ENCODE measurements around the gene FBLIM1. TPM values are rescaled to one million over a fixed set of nuclear protein-coding genes. Genes with fewer than 3 reads are reported as not detected.

The FBLIM1 gene
- 10 to 100 TPM; 41.7 to 55.0 (median 41.8) TPM for polyA plus RNA-seq (ENCODE audit: insufficient read length in 3 of 3)

- no peak for DNase-seq (ENCODE audit: low read depth in 3 of 3, low spot score in 2 of 3)
These were observed at the start of gene FBLIM1 for GRCh38 chr1:15758343-15758931. Gene FBLIM1 (plus strand): TSS chr1:15758795. CDS start chr1:15764984, 6,189 bp downstream.

- no peak for DNase-seq (ENCODE audit: low read depth in 3 of 3, low spot score in 2 of 3)
These were observed 49.4 kb upstream of the FBLIM1 start for GRCh38 chr1:15709226-15709625.

- no peak for DNase-seq (ENCODE audit: low read depth in 3 of 3, low spot score in 2 of 3)
These were observed 46.4 kb upstream of the FBLIM1 start for GRCh38 chr1:15712168-15712567.

- no peak for DNase-seq (ENCODE audit: low read depth in 3 of 3, low spot score in 2 of 3)
These were observed 44.0 kb upstream of the FBLIM1 start for GRCh38 chr1:15714406-15715136.

GRCh38 chr1:15717418-15718125, 41.0 kb upstream of the FBLIM1 start:
- DNase-seq (ENCODE audit: low read depth in 3 of 3, low spot score in 2 of 3): no peak

- DNase-seq (ENCODE audit: low read depth in 3 of 3, low spot score in 2 of 3): no peak
These were observed 40.4 kb upstream of the FBLIM1 start for GRCh38 chr1:15718199-15718601.

GRCh38 chr1:15719381-15720120, 39.0 kb upstream of the FBLIM1 start:
- no peak for DNase-seq (ENCODE audit: low read depth in 3 of 3, low spot score in 2 of 3)

- no peak for DNase-seq (ENCODE audit: low read depth in 3 of 3, low spot score in 2 of 3)
These were observed 37.7 kb upstream of the FBLIM1 start for GRCh38 chr1:15720861-15721260.

- DNase-seq (ENCODE audit: low read depth in 3 of 3, low spot score in 2 of 3): no peak
These were observed 36.2 kb upstream of the FBLIM1 start for GRCh38 chr1:15722411-15722810.

GRCh38 chr1:15722836-15723532, 35.6 kb upstream of the FBLIM1 start:
- no peak for DNase-seq (ENCODE audit: low read depth in 3 of 3, low spot score in 2 of 3)

- no peak for DNase-seq (ENCODE audit: low read depth in 3 of 3, low spot score in 2 of 3)
These were observed 34.9 kb upstream of the FBLIM1 start for GRCh38 chr1:15723631-15724246.

- DNase-seq (ENCODE audit: low read depth in 3 of 3, low spot score in 2 of 3): no peak
These were observed 33.4 kb upstream of the FBLIM1 start for GRCh38 chr1:15724949-15725880.

- no peak for DNase-seq (ENCODE audit: low read depth in 3 of 3, low spot score in 2 of 3)
These were observed 32.1 kb upstream of the FBLIM1 start for GRCh38 chr1:15726508-15726907.

GRCh38 chr1:15727021-15727420, 31.6 kb upstream of the FBLIM1 start:
- no peak for DNase-seq (ENCODE audit: low read depth in 3 of 3, low spot score in 2 of 3)

- no peak for DNase-seq (ENCODE audit: low read depth in 3 of 3, low spot score in 2 of 3)
These were observed 31.2 kb upstream of the FBLIM1 start for GRCh38 chr1:15727424-15727823.

GRCh38 chr1:15727866-15728534, 30.6 kb upstream of the FBLIM1 start:
- DNase-seq (ENCODE audit: low read depth in 3 of 3, low spot score in 2 of 3): no peak

GRCh38 chr1:15728937-15729657, 29.5 kb upstream of the FBLIM1 start:
- DNase-seq (ENCODE audit: low read depth in 3 of 3, low spot score in 2 of 3): no peak

- no peak for DNase-seq (ENCODE audit: low read depth in 3 of 3, low spot score in 2 of 3)
These were observed 28.2 kb upstream of the FBLIM1 start for GRCh38 chr1:15730423-15730822.

Measured in right renal cortex interstitium (tissue), 3 donors.